ENCODE results near the gene DPYSL4.

The DPYSL4 gene

GRCh38 chr10:132232981-132233380 is 46.2 kb downstream of the DPYSL4 start:
- no peak for TF ChIP-seq CTCF (IDR thresholded peaks at IDR 0.05; ENCODE audit: control insufficient read depth, extremely low read depth, insufficient read depth)
- H3K4me3 ChIP-seq (ENCODE audit: low read depth, low read length): no peak overlapping the region
- DNase-seq (ENCODE audit: low read depth): no peak

GRCh38 chr10:132233501-132234085 is 46.8 kb downstream of the DPYSL4 start:
- DNase-seq (ENCODE audit: low read depth): no peak
- H3K4me3 ChIP-seq (ENCODE audit: low read depth, low read length): no peak overlapping the region
- TF ChIP-seq CTCF (IDR thresholded peaks at IDR 0.05; ENCODE audit: control insufficient read depth, extremely low read depth, insufficient read depth): no peak

GRCh38 chr10:132234860-132235259 is 48.1 kb downstream of the DPYSL4 start:
- no peak overlapping the region for H3K4me3 ChIP-seq (ENCODE audit: low read depth, low read length)
- no peak for TF ChIP-seq CTCF (IDR thresholded peaks at IDR 0.05; ENCODE audit: control insufficient read depth, extremely low read depth, insufficient read depth)
- DNase-seq (ENCODE audit: low read depth): no peak

- TF ChIP-seq CTCF (IDR thresholded peaks at IDR 0.05; ENCODE audit: control insufficient read depth, extremely low read depth, insufficient read depth): no peak
- no peak for DNase-seq (ENCODE audit: low read depth)
- H3K4me3 ChIP-seq (ENCODE audit: low read depth, low read length): no peak overlapping the region
These were observed 49.4 kb downstream of the DPYSL4 start for GRCh38 chr10:132236161-132236560.

- no peak overlapping the region for H3K4me3 ChIP-seq (ENCODE audit: low read depth, low read length)
- TF ChIP-seq CTCF (IDR thresholded peaks at IDR 0.05; ENCODE audit: control insufficient read depth, extremely low read depth, insufficient read depth): no peak
- no peak for DNase-seq (ENCODE audit: low read depth)
These were observed 50.1 kb downstream of the DPYSL4 start for GRCh38 chr10:132236881-132237280.

- H3K4me3 ChIP-seq (ENCODE audit: low read depth, low read length): no peak overlapping the region
- DNase-seq (ENCODE audit: low read depth): no peak
- no peak for TF ChIP-seq CTCF (IDR thresholded peaks at IDR 0.05; ENCODE audit: control insufficient read depth, extremely low read depth, insufficient read depth)
These were observed 50.6 kb downstream of the DPYSL4 start for GRCh38 chr10:132237396-132237795.

GRCh38 chr10:132237871-132238270 is 51.1 kb downstream of the DPYSL4 start:
- no peak for DNase-seq (ENCODE audit: low read depth)
- H3K4me3 ChIP-seq (ENCODE audit: low read depth, low read length): no peak overlapping the region
- TF ChIP-seq CTCF (IDR thresholded peaks at IDR 0.05; ENCODE audit: control insufficient read depth, extremely low read depth, insufficient read depth): no peak

Measured in LNCaP clone FGC (cell line).